ENCODE measurements around the gene ADCY3. TPM values are rescaled to one million over a fixed set of nuclear protein-coding genes. Genes with fewer than 3 reads are reported as not detected.
A peak's percentile ranks its signal among the peaks of the same experiment; 100 is the strongest.

Gene ADCY3
- total RNA-seq, 1 donor from 2014 or later: 140 TPM

DNA sequence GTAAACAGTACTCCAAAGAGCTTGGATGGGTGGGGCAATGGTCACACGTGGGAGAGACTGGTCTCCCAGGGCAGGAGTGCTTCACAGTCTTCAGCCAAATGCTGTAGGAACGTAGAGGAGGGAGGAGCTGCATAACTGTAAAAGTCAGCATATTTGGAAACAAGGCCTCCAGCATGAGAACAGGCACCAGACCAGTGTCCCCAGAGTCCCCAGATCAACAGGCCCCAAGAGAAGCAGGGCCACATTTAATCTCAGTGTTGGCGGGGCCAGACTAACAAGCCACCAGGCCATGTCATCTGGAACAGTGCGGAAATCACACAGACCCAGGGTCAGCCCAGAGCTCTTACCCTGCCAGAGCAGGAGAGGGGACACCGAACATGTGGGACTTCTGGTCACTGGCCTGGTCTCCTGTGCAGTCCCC, 63.2 kb downstream of the ADCY3 start:
- intact Hi-C loops (cut with DNase I): no loop called here
- H3K4me1 ChIP-seq: peaks cover 6 to 28% of the 10 kb centered on the region in 2 donors
- no peak for DNase-seq (ENCODE audit: low spot score in 2 of 2)
- no peaks in the 10 kb centered on the region for H3K36me3 ChIP-seq
- peak overlapping the region; percentile 75 to 80 for H3K27ac ChIP-seq
- H3K27me3 ChIP-seq: no peaks in the 10 kb centered on the region
- no peak overlapping the region for H3K4me3 ChIP-seq
- TF ChIP-seq CTCF (IDR thresholded peaks at IDR 0.05): no peak
- no peaks in the 10 kb centered on the region for H3K9me3 ChIP-seq

GRCh38 chr2:24855726-24856125, 64.3 kb downstream of the ADCY3 start:
- peaks cover 6 to 28% of the 10 kb centered on the region in 2 donors for H3K4me1 ChIP-seq
- intact Hi-C loops (cut with DNase I): no loop called here
- no peaks in the 10 kb centered on the region for H3K36me3 ChIP-seq
- DNase-seq (ENCODE audit: low spot score in 2 of 2): peak in 1 of 2 donors; percentile 79
- H3K27me3 ChIP-seq: no peaks in the 10 kb centered on the region
- H3K9me3 ChIP-seq: no peaks in the 10 kb centered on the region
- H3K27ac ChIP-seq: peak overlapping the region; percentile 75 to 80
- TF ChIP-seq CTCF (IDR thresholded peaks at IDR 0.05): no peak
- H3K4me3 ChIP-seq: no peak overlapping the region

DNA sequence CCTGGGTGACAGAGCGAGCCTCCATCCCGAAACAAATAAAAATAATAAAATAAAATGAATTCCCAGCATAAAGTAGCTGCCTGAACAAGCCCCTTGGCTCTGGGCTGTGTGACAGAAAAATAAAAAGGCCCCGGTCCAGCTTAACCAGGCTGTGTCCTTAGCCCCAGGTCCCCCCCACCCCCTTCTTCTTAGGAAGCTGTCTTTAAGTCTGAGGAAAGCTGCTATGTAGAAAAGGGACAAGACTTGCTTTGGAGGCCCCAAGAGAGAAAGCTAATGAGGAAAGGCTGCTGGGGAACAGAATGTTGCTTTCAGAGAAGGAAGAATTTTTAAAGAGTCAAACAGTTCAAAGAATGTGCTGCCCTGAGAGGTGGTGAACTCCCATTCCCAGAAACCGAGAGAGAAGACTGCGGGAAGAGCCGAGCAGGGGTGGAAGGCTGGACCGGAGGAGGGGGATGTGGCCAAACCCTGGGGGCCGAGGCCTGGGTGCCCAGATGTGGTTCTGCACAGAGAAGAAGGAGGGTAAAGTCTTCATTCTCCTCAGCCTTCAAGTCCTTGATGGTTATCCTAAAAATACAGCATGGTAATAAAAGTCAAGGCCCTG, 64.9 kb downstream of the ADCY3 start:
- Histone ChIP-seq H3K27ac (peak overlapping the region; percentile 75 to 80), H3K4me3 (no peak overlapping the region), H3K4me1 (peaks cover 6 to 28% of the 10 kb centered on the region in 2 donors), H3K36me3 (no peaks in the 10 kb centered on the region), H3K9me3 (no peaks in the 10 kb centered on the region), H3K27me3 (no peaks in the 10 kb centered on the region)
- TF ChIP-seq CTCF (IDR thresholded peaks at IDR 0.05): no peak
- no peak for DNase-seq (ENCODE audit: low spot score in 2 of 2)
- intact Hi-C loops (cut with DNase I): no loop called here

- peak overlapping the region; percentile 75 to 80 for H3K27ac ChIP-seq
- DNase-seq (ENCODE audit: low spot score in 2 of 2): no peak
- no peaks in the 10 kb centered on the region for H3K27me3 ChIP-seq
- H3K4me1 ChIP-seq: peaks cover 6 to 28% of the 10 kb centered on the region in 2 donors
- no peaks in the 10 kb centered on the region for H3K9me3 ChIP-seq
- intact Hi-C loops (cut with DNase I): no loop called here
- no peaks in the 10 kb centered on the region for H3K36me3 ChIP-seq
- TF ChIP-seq CTCF (IDR thresholded peaks at IDR 0.05): no peak
- no peak overlapping the region for H3K4me3 ChIP-seq
These were observed 66.0 kb downstream of the ADCY3 start for GRCh38 chr2:24853996-24854395.

GRCh38 chr2:24853046-24853445, 67.0 kb downstream of the ADCY3 start:
- H3K9me3 ChIP-seq: no peaks in the 10 kb centered on the region
- no peak overlapping the region for H3K27ac ChIP-seq
- no peak for DNase-seq (ENCODE audit: low spot score in 2 of 2)
- H3K4me1 ChIP-seq: peaks cover 6 to 28% of the 10 kb centered on the region in 2 donors
- no peaks in the 10 kb centered on the region for H3K36me3 ChIP-seq
- TF ChIP-seq CTCF (IDR thresholded peaks at IDR 0.05): no peak
- intact Hi-C loops (cut with DNase I): no loop called here
- no peaks in the 10 kb centered on the region for H3K27me3 ChIP-seq
- no peak overlapping the region for H3K4me3 ChIP-seq
